HepG2 (cell line): ENCODE measurements around the gene CEP131. TPM values are rescaled to one million over a fixed set of nuclear protein-coding genes. Genes with fewer than 3 reads are reported as not detected.

Source experiments
- ELF4 ChIP-seq: sonication (generic); formaldehyde crosslinking; IDR thresholded peaks from 2 replicates; pipeline ENCODE4 v1.5.0; 2020; ENCODE audit warnings: missing genetic modification reagents, mild to moderate bottlenecking, moderate library complexity, borderline replicate concordance
- KDM5A ChIP-seq: fragments of 200-600 bp; sonication (generic); IDR thresholded peaks from 2 replicates; pipeline ENCODE4 v1.7.0; 2018; ENCODE audit warnings: antibody characterized with exemption, mild to moderate bottlenecking, low read length, borderline replicate concordance
- KLF13 ChIP-seq: sonication (generic); formaldehyde crosslinking; IDR thresholded peaks from 2 replicates; pipeline ENCODE4 v1.4.0; 2020; ENCODE audit warnings: mild to moderate bottlenecking, missing genetic modification reagents
- SAP130 ChIP-seq: IDR thresholded peaks from 2 replicates; pipeline ENCODE4 v1.6.1; 2016; ENCODE audit warnings: low read depth
- SOX6 ChIP-seq, 2 experiments: fragments of 450-650 bp in 1 of 2; sonication (generic) in 1 of 2; formaldehyde crosslinking in 1 of 2; IDR thresholded peaks; 2 replicates each; pipeline versions ENCODE4 v1.4.0 to v1.6.1; 2017 to 2020; ENCODE audit warnings: antibody characterized with exemption in 1 of 2, mild to moderate bottlenecking in 1 of 2, missing genetic modification reagents in 1 of 2
- SPEN ChIP-seq: sonication (generic); formaldehyde crosslinking; IDR thresholded peaks from 2 replicates; pipeline ENCODE4 v1.5.1; 2020; ENCODE audit warnings: low read depth, mild to moderate bottlenecking, missing genetic modification reagents
- SRSF4 ChIP-seq: fragments of 200-400 bp; formaldehyde crosslinking; IDR thresholded peaks from one replicate; pipeline ENCODE4 v1.6.1; 2018; ENCODE audit warnings: mild to moderate bottlenecking, low read depth, low read length, moderate library complexity; ENCODE audit not compliant: poor library complexity, severe bottlenecking
- STAG1 ChIP-seq: sonication (generic); formaldehyde crosslinking; IDR thresholded peaks from 2 replicates; pipeline ENCODE4 v1.4.0; 2020; ENCODE audit warnings: missing genetic modification reagents
- THAP11 ChIP-seq: IDR thresholded peaks from 2 replicates; pipeline ENCODE4 v1.6.1; 2016; ENCODE audit warnings: missing biosample characterization, missing genetic modification reagents
- YY1 ChIP-seq: IDR thresholded peaks from 2 replicates; pipeline ENCODE4 v1.6.1; 2011; ENCODE audit warnings: low read length, low read depth, moderate library complexity, mild to moderate bottlenecking; ENCODE audit not compliant: insufficient read depth, insufficient replicate concordance
- ZC3H13 ChIP-seq: sonication (generic); formaldehyde crosslinking; IDR thresholded peaks from 2 replicates; pipeline ENCODE4 v1.8.1; 2023; ENCODE audit warnings: mild to moderate bottlenecking, missing genetic modification reagents, moderate library complexity
- ZEB1 ChIP-seq: IDR thresholded peaks from 2 replicates; pipeline ENCODE4 v1.6.1; 2012; ENCODE audit warnings: mild to moderate bottlenecking, low read depth, inconsistent platforms; ENCODE audit not compliant: insufficient replicate concordance
- ZNF224 ChIP-seq: sonication (generic); formaldehyde crosslinking; IDR thresholded peaks from 2 replicates; pipeline ENCODE4 v1.5.0; 2020; ENCODE audit warnings: mild to moderate bottlenecking, missing genetic modification reagents
- ZNF230 ChIP-seq: sonication (generic); formaldehyde crosslinking; IDR thresholded peaks from 2 replicates; pipeline ENCODE4 v1.4.0; 2020; ENCODE audit warnings: mild to moderate bottlenecking, missing genetic modification reagents
- ZNF235 ChIP-seq: sonication (generic); formaldehyde crosslinking; IDR thresholded peaks from 2 replicates; pipeline ENCODE4 v1.8.1; 2023; ENCODE audit warnings: mild to moderate bottlenecking, missing genetic modification reagents, borderline replicate concordance
- ZNF253 ChIP-seq: sonication (generic); formaldehyde crosslinking; IDR thresholded peaks from 2 replicates; pipeline ENCODE4 v1.8.0; 2022; ENCODE audit warnings: mild to moderate bottlenecking, missing genetic modification reagents, borderline replicate concordance
- ZNF713 ChIP-seq: sonication (generic); formaldehyde crosslinking; IDR thresholded peaks from 2 replicates; pipeline ENCODE4 v1.4.0; 2020; ENCODE audit warnings: mild to moderate bottlenecking, missing genetic modification reagents
- ZNF772 ChIP-seq: sonication (generic); formaldehyde crosslinking; IDR thresholded peaks from 2 replicates; pipeline ENCODE4 v1.5.0; 2020; ENCODE audit warnings: mild to moderate bottlenecking, missing genetic modification reagents
- ZNF790 ChIP-seq: sonication (generic); formaldehyde crosslinking; IDR thresholded peaks from 2 replicates; pipeline ENCODE4 v1.8.0; 2022; ENCODE audit warnings: missing genetic modification reagents, mild to moderate bottlenecking, borderline replicate concordance
- ZNF879 ChIP-seq: sonication (generic); formaldehyde crosslinking; IDR thresholded peaks from 2 replicates; pipeline ENCODE4 v1.8.1; 2023; ENCODE audit warnings: missing genetic modification reagents
- ZNF883 ChIP-seq: sonication (generic); formaldehyde crosslinking; IDR thresholded peaks from 2 replicates; pipeline ENCODE4 v1.5.1; 2020; ENCODE audit warnings: mild to moderate bottlenecking, missing genetic modification reagents; ENCODE audit errors: not compliant biosample characterization
- polyA plus RNA-seq, 8 experiments: library from polyadenylated mRNA; depleted of rRNA in 3 of 8; stranded (reverse) in 7 of 8; unstranded in 1 of 8; fragments of >200 nt; fragmentation: Illumina TruSeq in 4 of 8; extraction: Trizol in 4 of 8; gene quantifications; 2 replicates each; pipeline versions ENCODE4 v1.2.1 to v1.2.3, GENCODE V29; 2011 to 2016; ENCODE audit warnings: low read depth in 4 of 8, missing spikeins in 1 of 8, mixed read lengths in 1 of 8; ENCODE audit not compliant: insufficient read depth in 1 of 8
- total RNA-seq, 5 experiments: library from RNA; depleted of rRNA; stranded (reverse); fragments of >200 nt; fragmentation: Illumina TruSeq; extraction: Trizol; gene quantifications; 2 replicates each; pipeline ENCODE4 v1.2.3, GENCODE V29; 2016; ENCODE audit warnings: low read depth in 1 of 5
- TF ChIP-seq, protein P1 (sequence below): sonication (generic); formaldehyde crosslinking; IDR thresholded peaks from 2 replicates; pipeline ENCODE4 v1.4.0; 2020; ENCODE audit warnings: missing genetic modification reagents, borderline replicate concordance
- TF ChIP-seq, protein P2 (sequence below): sonication (generic); formaldehyde crosslinking; IDR thresholded peaks from 2 replicates; pipeline ENCODE4 v1.4.0; 2020; ENCODE audit warnings: missing genetic modification reagents, borderline replicate concordance
- TF ChIP-seq, protein P3 (sequence below): sonication (generic); formaldehyde crosslinking; IDR thresholded peaks from 2 replicates; pipeline ENCODE4 v1.5.0; 2020; ENCODE audit warnings: missing genetic modification reagents, mild to moderate bottlenecking, borderline replicate concordance

Gene CEP131
- total and polyA plus RNA-seq, 2 of the 13 experiments (the other 11 are each of a cell fraction or from before 2014, with no cell fraction given), result 5.0 to 16.8 TPM

DNA sequence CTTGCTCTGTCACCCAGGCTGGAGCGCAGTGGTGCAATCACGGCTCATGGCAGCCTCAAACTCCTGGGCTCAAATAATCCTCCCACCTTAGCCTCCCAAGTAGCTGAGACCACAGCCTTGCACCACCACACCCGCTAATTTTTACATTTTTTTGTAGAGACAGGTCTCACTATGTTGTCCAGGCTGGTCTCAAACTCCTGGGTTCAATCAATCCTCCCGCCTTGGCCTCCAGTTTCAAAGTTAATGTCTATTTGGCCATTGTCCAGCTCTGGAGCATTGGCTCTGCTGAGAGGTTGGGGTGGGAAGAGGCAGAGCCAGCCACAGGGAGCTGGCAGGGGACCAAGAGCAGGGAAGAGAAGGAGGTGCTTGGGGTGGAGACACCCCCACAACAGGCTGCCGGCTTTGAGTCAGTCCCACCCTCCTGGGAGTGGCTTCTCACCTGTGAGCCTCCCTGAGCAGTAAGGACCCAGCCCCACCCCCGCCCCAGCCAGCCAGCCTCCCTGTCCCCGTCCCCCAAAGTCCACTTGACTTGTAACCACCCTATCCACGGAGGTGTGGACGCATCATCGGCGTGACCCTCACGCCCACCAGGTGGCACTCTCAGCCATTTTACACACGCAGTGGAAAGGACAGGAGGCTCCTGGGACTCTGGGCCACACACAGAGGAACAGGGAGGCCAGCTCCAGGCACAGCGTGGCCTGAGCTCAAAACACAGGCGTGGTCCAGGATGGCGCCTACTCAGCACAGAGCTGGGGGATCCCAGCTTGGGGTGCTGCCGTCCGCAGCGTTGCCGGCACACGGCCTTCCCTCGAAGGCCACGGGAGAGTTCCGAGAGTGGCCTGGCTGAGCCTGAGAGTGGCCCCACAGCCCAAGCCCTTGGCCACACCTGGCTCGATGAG, 80.2 kb downstream of the CEP131 start (continued):
- no peak for TF ChIP-seq ZNF230 (CRISPR knock-in tag)
- TF ChIP-seq ELF4 (CRISPR knock-in tag), result no peak
- TF ChIP-seq ZNF713 (CRISPR knock-in tag), result no peak
- TF ChIP-seq ZNF235 (CRISPR knock-in tag), result 0 out of 2 replicates have a peak, but pooled peaks have one; percentile 44
- TF ChIP-seq, protein P1, sequence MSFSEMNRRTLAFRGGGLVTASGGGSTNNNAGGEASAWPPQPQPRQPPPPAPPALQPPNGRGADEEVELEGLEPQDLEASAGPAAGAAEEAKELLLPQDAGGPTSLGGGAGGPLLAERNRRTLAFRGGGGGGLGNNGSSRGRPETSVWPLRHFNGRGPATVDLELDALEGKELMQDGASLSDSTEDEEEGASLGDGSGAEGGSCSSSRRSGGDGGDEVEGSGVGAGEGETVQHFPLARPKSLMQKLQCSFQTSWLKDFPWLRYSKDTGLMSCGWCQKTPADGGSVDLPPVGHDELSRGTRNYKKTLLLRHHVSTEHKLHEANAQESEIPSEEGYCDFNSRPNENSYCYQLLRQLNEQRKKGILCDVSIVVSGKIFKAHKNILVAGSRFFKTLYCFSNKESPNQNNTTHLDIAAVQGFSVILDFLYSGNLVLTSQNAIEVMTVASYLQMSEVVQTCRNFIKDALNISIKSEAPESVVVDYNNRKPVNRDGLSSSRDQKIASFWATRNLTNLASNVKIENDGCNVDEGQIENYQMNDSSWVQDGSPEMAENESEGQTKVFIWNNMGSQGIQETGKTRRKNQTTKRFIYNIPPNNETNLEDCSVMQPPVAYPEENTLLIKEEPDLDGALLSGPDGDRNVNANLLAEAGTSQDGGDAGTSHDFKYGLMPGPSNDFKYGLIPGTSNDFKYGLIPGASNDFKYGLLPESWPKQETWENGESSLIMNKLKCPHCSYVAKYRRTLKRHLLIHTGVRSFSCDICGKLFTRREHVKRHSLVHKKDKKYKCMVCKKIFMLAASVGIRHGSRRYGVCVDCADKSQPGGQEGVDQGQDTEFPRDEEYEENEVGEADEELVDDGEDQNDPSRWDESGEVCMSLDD (CRISPR knock-in tag), result no peak
- TF ChIP-seq ZNF253 (CRISPR knock-in tag), result no peak
- no peak for TF ChIP-seq ZEB1
- TF ChIP-seq ZNF224, result 0 out of 2 replicates have a peak, but pooled peaks have one; percentile 53
- no peak for TF ChIP-seq SRSF4
- TF ChIP-seq SAP130 (CRISPR knock-in tag), result peak; percentile 49
- TF ChIP-seq THAP11, result 0 out of 2 replicates have a peak, but pooled peaks have one; percentile 38
- peak; percentile 57; the same call in 1 of the 2 replicates for TF ChIP-seq SPEN
- TF ChIP-seq ZNF883 (CRISPR knock-in tag), result peak; percentile 91
- 0 out of 2 replicates have a peak, but pooled peaks have one; percentile 35 for TF ChIP-seq ZNF772 (CRISPR knock-in tag)
- no peak for TF ChIP-seq SOX6 (IDR thresholded peaks at IDR 0.05)
- peak; percentile 47 for TF ChIP-seq SOX6 (CRISPR knock-in tag; IDR thresholded peaks at IDR 0.05)
- TF ChIP-seq KLF13, result peak; percentile 77
- TF ChIP-seq, protein P2, sequence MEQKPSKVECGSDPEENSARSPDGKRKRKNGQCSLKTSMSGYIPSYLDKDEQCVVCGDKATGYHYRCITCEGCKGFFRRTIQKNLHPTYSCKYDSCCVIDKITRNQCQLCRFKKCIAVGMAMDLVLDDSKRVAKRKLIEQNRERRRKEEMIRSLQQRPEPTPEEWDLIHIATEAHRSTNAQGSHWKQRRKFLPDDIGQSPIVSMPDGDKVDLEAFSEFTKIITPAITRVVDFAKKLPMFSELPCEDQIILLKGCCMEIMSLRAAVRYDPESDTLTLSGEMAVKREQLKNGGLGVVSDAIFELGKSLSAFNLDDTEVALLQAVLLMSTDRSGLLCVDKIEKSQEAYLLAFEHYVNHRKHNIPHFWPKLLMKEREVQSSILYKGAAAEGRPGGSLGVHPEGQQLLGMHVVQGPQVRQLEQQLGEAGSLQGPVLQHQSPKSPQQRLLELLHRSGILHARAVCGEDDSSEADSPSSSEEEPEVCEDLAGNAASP (CRISPR knock-in tag), result peak; percentile 51; the same call in 1 of the 2 replicates
- TF ChIP-seq KDM5A, result no peak
- TF ChIP-seq ZC3H13 (CRISPR knock-in tag), result no peak
- TF ChIP-seq, protein P3, sequence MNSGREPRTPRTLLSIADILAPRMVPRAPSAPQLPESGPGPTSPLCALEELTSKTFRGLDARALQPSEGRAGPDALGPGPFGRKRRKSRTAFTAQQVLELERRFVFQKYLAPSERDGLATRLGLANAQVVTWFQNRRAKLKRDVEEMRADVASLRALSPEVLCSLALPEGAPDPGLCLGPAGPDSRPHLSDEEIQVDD (CRISPR knock-in tag), result no peak
- no peak for TF ChIP-seq ZNF879
- TF ChIP-seq STAG1 (CRISPR knock-in tag), result peak; percentile 94
- peak; percentile 54 for TF ChIP-seq YY1
- TF ChIP-seq ZNF790 (CRISPR knock-in tag), result no peak
